ENCODE results near the gene NPEPPS. TPM values are rescaled to one million over a fixed set of nuclear protein-coding genes. Genes with fewer than 3 reads are reported as not detected.

Gene NPEPPS
- total and polyA plus RNA-seq, 2 of the 13 experiments (the other 11 are each of a cell fraction or from before 2014, with no cell fraction given) = 53.5 to 127 TPM

DNA sequence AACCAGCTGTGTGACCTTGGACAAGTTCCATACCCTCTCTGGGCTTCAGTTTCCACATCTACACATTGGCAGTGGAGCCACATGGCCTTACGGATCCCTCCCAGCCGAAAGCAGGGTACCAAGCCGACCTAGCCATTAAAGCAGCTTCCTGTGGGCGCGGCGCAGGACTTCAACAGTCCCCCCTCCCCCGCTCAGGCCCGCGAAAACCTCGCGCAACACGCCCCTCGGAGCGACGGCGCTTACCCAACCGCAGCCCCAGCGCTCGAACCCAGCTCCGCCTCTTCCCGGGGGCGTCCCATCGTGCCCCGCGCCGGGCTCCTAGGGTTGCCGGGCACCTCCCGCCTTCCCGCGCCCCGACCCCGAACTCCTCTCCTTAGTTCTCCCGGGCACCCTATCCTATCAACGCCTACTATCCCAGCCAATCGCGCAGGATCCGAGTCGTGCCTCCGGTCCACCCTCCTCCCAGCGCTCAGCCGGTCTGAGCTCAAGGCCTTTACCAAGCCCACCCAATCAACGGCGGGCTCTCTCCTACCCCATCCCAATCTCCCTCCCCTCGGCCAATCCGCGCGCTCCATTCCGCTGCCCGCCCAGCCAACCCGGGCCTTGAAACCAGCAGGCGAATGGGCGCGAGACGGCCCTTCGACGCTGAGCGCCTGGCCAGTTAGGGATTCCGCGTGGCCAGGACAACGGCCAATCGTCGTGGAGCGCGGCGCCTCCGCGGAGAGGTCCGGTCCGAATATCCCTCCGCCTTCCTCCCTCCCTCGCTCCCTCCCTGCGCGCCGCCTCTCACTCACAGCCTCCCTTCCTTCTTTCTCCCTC lies 118.5 kb downstream of the NPEPPS start, which contains the start of gene KPNB1 (continued):
- TF ChIP-seq, protein P1, sequence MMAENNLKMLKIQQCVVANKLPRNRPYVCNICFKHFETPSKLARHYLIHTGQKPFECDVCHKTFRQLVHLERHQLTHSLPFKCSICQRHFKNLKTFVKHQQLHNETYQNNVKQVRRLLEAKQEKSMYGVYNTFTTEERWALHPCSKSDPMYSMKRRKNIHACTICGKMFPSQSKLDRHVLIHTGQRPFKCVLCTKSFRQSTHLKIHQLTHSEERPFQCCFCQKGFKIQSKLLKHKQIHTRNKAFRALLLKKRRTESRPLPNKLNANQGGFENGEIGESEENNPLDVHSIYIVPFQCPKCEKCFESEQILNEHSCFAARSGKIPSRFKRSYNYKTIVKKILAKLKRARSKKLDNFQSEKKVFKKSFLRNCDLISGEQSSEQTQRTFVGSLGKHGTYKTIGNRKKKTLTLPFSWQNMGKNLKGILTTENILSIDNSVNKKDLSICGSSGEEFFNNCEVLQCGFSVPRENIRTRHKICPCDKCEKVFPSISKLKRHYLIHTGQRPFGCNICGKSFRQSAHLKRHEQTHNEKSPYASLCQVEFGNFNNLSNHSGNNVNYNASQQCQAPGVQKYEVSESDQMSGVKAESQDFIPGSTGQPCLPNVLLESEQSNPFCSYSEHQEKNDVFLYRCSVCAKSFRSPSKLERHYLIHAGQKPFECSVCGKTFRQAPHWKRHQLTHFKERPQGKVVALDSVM (CRISPR knock-in tag; IDR thresholded peaks at IDR 0.05) = peak; percentile 82
- TF ChIP-seq FOSL1 (CRISPR knock-in tag; IDR thresholded peaks at IDR 0.05; ENCODE audit: borderline replicate concordance) (peak; percentile 5; the same call in 1 of the 2 replicates), NFYC (CRISPR knock-in tag; IDR thresholded peaks at IDR 0.05) (peak; percentile 97), RBM39 (IDR thresholded peaks at IDR 0.05; ENCODE audit: low read depth, low read length, poor library complexity, severe bottlenecking) (peak; percentile 97), ONECUT2 (CRISPR knock-in tag; IDR thresholded peaks at IDR 0.05) (0 out of 2 replicates have a peak, but pooled peaks have one; percentile 25), ZNF660 (CRISPR knock-in tag; IDR thresholded peaks at IDR 0.05; ENCODE audit: borderline replicate concordance, low read depth) (no peak), ZFP82 (CRISPR knock-in tag; IDR thresholded peaks at IDR 0.05; ENCODE audit: borderline replicate concordance) (peak; percentile 92; the same call in 1 of the 2 replicates), ZNF230 (CRISPR knock-in tag; IDR thresholded peaks at IDR 0.05) (peak; percentile 83), ZNF235 (CRISPR knock-in tag; IDR thresholded peaks at IDR 0.05; ENCODE audit: borderline replicate concordance) (peak; percentile 97), TCF7 (IDR thresholded peaks at IDR 0.05; ENCODE audit: low read depth) (no peak), TP53 (CRISPR knock-in tag; conservative IDR thresholded peaks at IDR 0.05) (peak; percentile 26; the same call in 1 of the 2 replicates), NRL (CRISPR knock-in tag; IDR thresholded peaks at IDR 0.05; ENCODE audit: borderline replicate concordance) (peak; percentile 18; the same call in 1 of the 2 replicates), BCL6 (CRISPR knock-in tag; IDR thresholded peaks at IDR 0.05) (peak; percentile 70), ZNF468 (CRISPR knock-in tag; IDR thresholded peaks at IDR 0.05) (0 out of 2 replicates have a peak, but pooled peaks have one; percentile 36), TSC22D2 (CRISPR knock-in tag; IDR thresholded peaks at IDR 0.05; ENCODE audit: borderline replicate concordance) (peak; percentile 46; the same call in 1 of the 2 replicates), HNRNPUL1 (IDR thresholded peaks at IDR 0.05; ENCODE audit: low read depth, low read length) (peak; percentile 76; the same call in 1 of the 2 replicates), ELF4 (CRISPR knock-in tag; IDR thresholded peaks at IDR 0.05; ENCODE audit: borderline replicate concordance) (0 out of 2 replicates have a peak, but pooled peaks have one; percentile 17)
- TF ChIP-seq, protein P2, sequence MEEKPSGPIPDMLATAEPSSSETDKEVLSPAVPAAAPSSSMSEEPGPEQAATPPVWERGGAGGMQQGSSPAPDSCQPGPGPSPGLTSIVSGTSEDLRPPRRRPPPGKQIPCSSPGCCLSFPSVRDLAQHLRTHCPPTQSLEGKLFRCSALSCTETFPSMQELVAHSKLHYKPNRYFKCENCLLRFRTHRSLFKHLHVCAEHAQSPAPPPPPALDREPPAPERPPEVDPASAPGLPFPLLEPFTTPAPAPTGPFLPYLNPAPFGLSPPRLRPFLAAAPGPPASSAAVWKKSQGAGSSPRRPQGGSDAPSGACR (CRISPR knock-in tag; IDR thresholded peaks at IDR 0.05) = peak; percentile 98
- TF ChIP-seq, protein P3, sequence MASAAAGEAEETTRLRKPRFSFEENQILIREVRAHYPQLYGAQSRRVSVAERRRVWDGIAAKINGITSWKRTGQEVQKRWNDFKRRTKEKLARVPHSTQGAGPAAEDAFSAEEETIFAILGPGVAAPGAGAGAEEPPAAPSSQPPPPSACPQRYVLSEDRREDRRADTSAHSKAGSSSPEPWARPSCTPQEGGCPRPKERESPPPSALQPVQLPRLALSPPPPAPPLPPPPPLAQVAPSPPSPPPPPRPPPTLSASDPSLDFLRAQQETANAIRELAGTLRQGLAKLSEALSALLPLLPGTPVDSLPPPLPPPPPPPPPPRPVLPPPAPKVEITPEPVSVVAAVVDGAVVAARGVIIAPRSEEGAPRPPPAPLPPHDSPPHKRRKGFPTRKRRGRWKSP (CRISPR knock-in tag; IDR thresholded peaks at IDR 0.05) = peak; percentile 81
- TF ChIP-seq, protein P4, sequence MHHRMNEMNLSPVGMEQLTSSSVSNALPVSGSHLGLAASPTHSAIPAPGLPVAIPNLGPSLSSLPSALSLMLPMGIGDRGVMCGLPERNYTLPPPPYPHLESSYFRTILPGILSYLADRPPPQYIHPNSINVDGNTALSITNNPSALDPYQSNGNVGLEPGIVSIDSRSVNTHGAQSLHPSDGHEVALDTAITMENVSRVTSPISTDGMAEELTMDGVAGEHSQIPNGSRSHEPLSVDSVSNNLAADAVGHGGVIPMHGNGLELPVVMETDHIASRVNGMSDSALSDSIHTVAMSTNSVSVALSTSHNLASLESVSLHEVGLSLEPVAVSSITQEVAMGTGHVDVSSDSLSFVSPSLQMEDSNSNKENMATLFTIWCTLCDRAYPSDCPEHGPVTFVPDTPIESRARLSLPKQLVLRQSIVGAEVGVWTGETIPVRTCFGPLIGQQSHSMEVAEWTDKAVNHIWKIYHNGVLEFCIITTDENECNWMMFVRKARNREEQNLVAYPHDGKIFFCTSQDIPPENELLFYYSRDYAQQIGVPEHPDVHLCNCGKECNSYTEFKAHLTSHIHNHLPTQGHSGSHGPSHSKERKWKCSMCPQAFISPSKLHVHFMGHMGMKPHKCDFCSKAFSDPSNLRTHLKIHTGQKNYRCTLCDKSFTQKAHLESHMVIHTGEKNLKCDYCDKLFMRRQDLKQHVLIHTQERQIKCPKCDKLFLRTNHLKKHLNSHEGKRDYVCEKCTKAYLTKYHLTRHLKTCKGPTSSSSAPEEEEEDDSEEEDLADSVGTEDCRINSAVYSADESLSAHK (CRISPR knock-in tag; IDR thresholded peaks at IDR 0.05; ENCODE audit: borderline replicate concordance) = no peak
- TF ChIP-seq, protein P5, sequence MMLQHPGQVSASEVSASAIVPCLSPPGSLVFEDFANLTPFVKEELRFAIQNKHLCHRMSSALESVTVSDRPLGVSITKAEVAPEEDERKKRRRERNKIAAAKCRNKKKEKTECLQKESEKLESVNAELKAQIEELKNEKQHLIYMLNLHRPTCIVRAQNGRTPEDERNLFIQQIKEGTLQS (CRISPR knock-in tag; IDR thresholded peaks at IDR 0.05) = peak; percentile 9; the same call in 1 of the 2 replicates
